ENCODE data around the gene ACBD4. TPM values are rescaled to one million over a fixed set of nuclear protein-coding genes. Genes with fewer than 3 reads are reported as not detected.

Gene ACBD4
- total RNA-seq, 1 donor from 2014 or later = 6.8 TPM

DNA sequence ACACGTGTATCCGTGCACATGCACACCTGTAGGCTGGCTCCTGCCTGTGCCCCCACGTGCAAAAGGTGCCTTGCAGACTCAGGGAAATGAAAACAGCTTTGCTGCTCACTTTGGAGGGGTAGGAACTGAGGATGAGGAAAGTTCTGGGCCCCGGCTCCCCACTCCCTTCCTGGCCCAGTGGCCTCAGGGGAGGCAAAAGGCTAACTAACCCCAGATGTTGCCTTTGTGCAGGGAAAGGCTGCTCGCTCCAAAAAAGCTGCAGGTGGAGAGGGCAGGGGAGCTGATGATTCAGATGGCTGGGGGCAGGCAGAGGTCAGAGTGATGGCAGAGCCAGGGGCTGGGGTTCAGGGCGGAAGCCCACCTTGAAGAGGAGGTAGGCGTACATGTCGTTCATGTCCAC, 15.5 kb upstream of the ACBD4 start:
- Histone ChIP-seq H3K27me3 (no peaks in the 10 kb centered on the region), H3K4me3 (no peak overlapping the region), H3K4me1 (no peaks in the 10 kb centered on the region), H3F3A (ENCODE audit: low read depth) (no peaks in the 10 kb centered on the region), H3K36me3 (no peaks in the 10 kb centered on the region), H3K79me2 (ENCODE audit: low read depth) (no peaks in the 10 kb centered on the region), H3K27ac (no peak overlapping the region), H4K20me1 (ENCODE audit: low read depth) (no peaks in the 10 kb centered on the region), H3K9me3 (ENCODE audit: low read depth) (no peaks in the 10 kb centered on the region), H3K9ac (no peak overlapping the region), H2AFZ (replicated peaks) (no peak overlapping the region), H3K4me2 (no peak overlapping the region)
- Mint-ChIP-seq H3K36me3 (no peaks in the 10 kb centered on the region), H3K27me3 (ENCODE audit: insufficient read depth, low read depth) (peaks cover 2% of the 10 kb centered on the region), H3K4me1 (peaks cover 26% of the 10 kb centered on the region), H3K27ac (no peak overlapping the region), H3K9me3 (no peaks in the 10 kb centered on the region), H3K4me3 (no peak overlapping the region)
- no peak for TF ChIP-seq EZH2phosphoT487 (IDR thresholded peaks at IDR 0.05)
- no peak for TF ChIP-seq EZH2 (IDR thresholded peaks at IDR 0.05)
- TF ChIP-seq, protein P1, sequence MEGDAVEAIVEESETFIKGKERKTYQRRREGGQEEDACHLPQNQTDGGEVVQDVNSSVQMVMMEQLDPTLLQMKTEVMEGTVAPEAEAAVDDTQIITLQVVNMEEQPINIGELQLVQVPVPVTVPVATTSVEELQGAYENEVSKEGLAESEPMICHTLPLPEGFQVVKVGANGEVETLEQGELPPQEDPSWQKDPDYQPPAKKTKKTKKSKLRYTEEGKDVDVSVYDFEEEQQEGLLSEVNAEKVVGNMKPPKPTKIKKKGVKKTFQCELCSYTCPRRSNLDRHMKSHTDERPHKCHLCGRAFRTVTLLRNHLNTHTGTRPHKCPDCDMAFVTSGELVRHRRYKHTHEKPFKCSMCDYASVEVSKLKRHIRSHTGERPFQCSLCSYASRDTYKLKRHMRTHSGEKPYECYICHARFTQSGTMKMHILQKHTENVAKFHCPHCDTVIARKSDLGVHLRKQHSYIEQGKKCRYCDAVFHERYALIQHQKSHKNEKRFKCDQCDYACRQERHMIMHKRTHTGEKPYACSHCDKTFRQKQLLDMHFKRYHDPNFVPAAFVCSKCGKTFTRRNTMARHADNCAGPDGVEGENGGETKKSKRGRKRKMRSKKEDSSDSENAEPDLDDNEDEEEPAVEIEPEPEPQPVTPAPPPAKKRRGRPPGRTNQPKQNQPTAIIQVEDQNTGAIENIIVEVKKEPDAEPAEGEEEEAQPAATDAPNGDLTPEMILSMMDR (IDR thresholded peaks at IDR 0.05) = no peak
- no peak for DNase-seq (ENCODE audit: low spot score)

DNA sequence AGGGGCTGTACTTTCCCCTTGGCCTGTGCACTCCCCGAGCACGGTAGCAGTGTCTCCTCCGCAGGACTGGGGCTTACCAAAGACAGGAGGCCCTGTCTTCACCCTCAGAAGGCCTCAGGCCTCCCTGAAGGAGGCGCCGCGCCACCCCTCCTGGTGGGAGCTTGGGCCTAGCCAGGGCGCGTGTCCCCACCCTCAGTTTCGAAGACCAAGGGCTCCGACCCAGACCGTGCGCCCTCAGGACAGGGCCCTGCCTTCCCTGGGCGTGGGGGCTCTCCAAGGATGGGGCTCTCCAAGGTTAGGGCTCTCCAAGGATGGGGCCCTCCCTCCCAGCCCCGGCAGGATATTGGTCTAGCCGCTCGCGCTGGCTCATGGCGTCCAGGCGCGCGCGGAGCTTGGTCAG, 14.9 kb upstream of the ACBD4 start:
- Histone ChIP-seq H2AFZ (replicated peaks) (no peak overlapping the region), H3K9ac (no peak overlapping the region), H3K4me3 (no peak overlapping the region), H3K4me1 (no peaks in the 10 kb centered on the region), H3F3A (ENCODE audit: low read depth) (no peaks in the 10 kb centered on the region), H3K27me3 (no peaks in the 10 kb centered on the region), H3K79me2 (ENCODE audit: low read depth) (no peaks in the 10 kb centered on the region), H3K4me2 (no peak overlapping the region), H4K20me1 (ENCODE audit: low read depth) (no peaks in the 10 kb centered on the region), H3K36me3 (no peaks in the 10 kb centered on the region), H3K27ac (no peak overlapping the region), H3K9me3 (ENCODE audit: low read depth) (no peaks in the 10 kb centered on the region)
- Mint-ChIP-seq H3K27me3 (ENCODE audit: insufficient read depth, low read depth) (peaks cover 3% of the 10 kb centered on the region), H3K9me3 (no peaks in the 10 kb centered on the region), H3K27ac (no peak overlapping the region), H3K36me3 (no peaks in the 10 kb centered on the region), H3K4me1 (peaks cover 24% of the 10 kb centered on the region), H3K4me3 (no peak overlapping the region)
- DNase-seq (ENCODE audit: low spot score) = no peak
- no peak for TF ChIP-seq EZH2phosphoT487 (IDR thresholded peaks at IDR 0.05)

DNA sequence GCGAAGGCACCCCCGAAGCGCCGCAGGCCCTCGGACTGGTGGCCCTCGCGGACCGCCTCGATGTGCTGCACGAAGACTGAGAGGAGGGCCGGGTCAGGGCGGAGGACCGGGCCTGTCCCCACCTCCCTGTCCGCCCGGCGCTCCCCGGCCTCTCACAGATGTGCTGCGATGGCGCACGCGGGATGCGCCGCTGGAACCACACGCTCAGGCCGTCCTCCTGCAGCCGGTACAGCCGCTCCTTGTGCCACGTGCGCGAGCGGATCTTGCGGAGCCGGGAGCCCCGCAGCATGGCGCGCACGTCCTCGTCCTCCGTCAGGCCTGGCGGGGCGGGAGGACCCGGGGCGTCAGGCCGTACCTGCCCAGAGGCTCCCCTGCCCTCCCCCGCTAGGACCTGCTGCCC, 14.4 kb upstream of the ACBD4 start:
- H3K27ac Mint-ChIP-seq = no peak overlapping the region
- H3K79me2 ChIP-seq (ENCODE audit: low read depth) = no peaks in the 10 kb centered on the region
- H3K9ac ChIP-seq = no peak overlapping the region
- no peaks in the 10 kb centered on the region for H3K36me3 ChIP-seq
- H3K9me3 ChIP-seq (ENCODE audit: low read depth) = no peaks in the 10 kb centered on the region
- no peak overlapping the region for H3K4me2 ChIP-seq
- H3K27me3 ChIP-seq = no peaks in the 10 kb centered on the region
- H3K4me3 Mint-ChIP-seq = no peak overlapping the region
- TF ChIP-seq EZH2phosphoT487 (IDR thresholded peaks at IDR 0.05) (no peak), EZH2 (IDR thresholded peaks at IDR 0.05) (no peak)
- TF ChIP-seq, protein P1 (IDR thresholded peaks at IDR 0.05) = no peak
- no peaks in the 10 kb centered on the region for H3K4me1 ChIP-seq
- no peak for DNase-seq (ENCODE audit: low spot score)
- H3K9me3 Mint-ChIP-seq = no peaks in the 10 kb centered on the region
- no peak overlapping the region for H3K4me3 ChIP-seq
- no peaks in the 10 kb centered on the region for H4K20me1 ChIP-seq (ENCODE audit: low read depth)
- H3K27ac ChIP-seq = no peak overlapping the region
- no peaks in the 10 kb centered on the region for H3K36me3 Mint-ChIP-seq
- peaks cover 5% of the 10 kb centered on the region for H3K27me3 Mint-ChIP-seq (ENCODE audit: insufficient read depth, low read depth)
- peaks cover 19% of the 10 kb centered on the region for H3K4me1 Mint-ChIP-seq
- no peaks in the 10 kb centered on the region for H3F3A ChIP-seq (ENCODE audit: low read depth)
- H2AFZ ChIP-seq (replicated peaks) = no peak overlapping the region

DNA sequence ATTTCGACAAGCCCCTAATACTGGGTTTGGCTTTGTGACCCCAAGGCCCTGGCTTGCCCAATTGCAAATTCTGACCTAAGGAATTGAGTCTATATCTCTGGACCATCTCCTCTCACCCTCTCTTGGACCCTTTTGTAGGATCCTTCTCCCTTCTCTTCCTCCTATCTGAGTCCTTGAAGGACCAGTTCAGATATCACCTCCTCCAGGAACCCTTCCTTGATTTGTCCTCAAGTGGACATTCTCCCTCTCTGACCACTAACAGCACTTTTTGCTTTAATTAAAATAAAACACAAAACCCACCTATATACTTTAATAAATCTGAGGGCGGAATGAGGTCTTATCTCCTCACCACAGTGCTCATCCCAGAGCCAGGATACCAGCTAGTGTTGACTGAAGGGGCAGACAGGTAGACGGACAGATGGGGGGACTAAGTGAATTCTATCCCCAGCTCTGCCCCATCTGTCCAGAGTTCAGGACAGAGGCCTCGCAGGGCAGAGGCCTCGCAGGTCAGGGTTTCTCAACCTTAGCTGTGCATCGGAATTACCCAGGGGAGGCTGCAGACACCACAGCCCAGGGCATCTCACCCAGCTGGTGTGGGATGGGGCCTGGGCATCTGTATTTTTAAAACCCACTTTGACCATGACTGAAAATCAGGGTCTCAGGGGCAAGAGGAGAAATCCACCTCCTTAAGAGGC, 12.3 kb upstream of the ACBD4 start:
- no peak overlapping the region for H3K4me2 ChIP-seq
- peaks cover 11% of the 10 kb centered on the region for H3K4me1 ChIP-seq
- H3K9ac ChIP-seq = no peak overlapping the region
- H3K4me1 Mint-ChIP-seq = peaks cover 22% of the 10 kb centered on the region
- no peak for DNase-seq (ENCODE audit: low spot score)
- no peak overlapping the region for H3K4me3 ChIP-seq
- H3K9me3 ChIP-seq (ENCODE audit: low read depth) = no peaks in the 10 kb centered on the region
- H4K20me1 ChIP-seq (ENCODE audit: low read depth) = no peaks in the 10 kb centered on the region
- no peaks in the 10 kb centered on the region for H3K79me2 ChIP-seq (ENCODE audit: low read depth)
- no peak overlapping the region for H2AFZ ChIP-seq (replicated peaks)
- H3K27me3 ChIP-seq = no peaks in the 10 kb centered on the region
- peak overlapping the region; percentile 80 for H3K27ac Mint-ChIP-seq
- TF ChIP-seq EZH2 (IDR thresholded peaks at IDR 0.05) (no peak), EZH2phosphoT487 (IDR thresholded peaks at IDR 0.05) (no peak)
- TF ChIP-seq, protein P1 (IDR thresholded peaks at IDR 0.05) = no peak
- H3K36me3 Mint-ChIP-seq = no peaks in the 10 kb centered on the region
- H3K36me3 ChIP-seq = no peaks in the 10 kb centered on the region
- peaks cover 5% of the 10 kb centered on the region for H3F3A ChIP-seq (ENCODE audit: low read depth)
- no peak overlapping the region for H3K27ac ChIP-seq
- no peak overlapping the region for H3K4me3 Mint-ChIP-seq
- peaks cover 7% of the 10 kb centered on the region for H3K27me3 Mint-ChIP-seq (ENCODE audit: insufficient read depth, low read depth)
- H3K9me3 Mint-ChIP-seq = no peaks in the 10 kb centered on the region
